K562 (cell line): ENCODE data around the gene C9orf50. TPM values are rescaled to one million over a fixed set of nuclear protein-coding genes. Genes with fewer than 3 reads are reported as not detected.
A peak's percentile ranks its signal among the peaks of the same experiment; 100 is the strongest.

ENCODE experiments used
- CREB3L1 ChIP-seq: fragments of 450-650 bp; IDR thresholded peaks from 2 replicates; pipeline ENCODE4 v1.6.1; 2014; ENCODE audit warnings: low read depth, mild to moderate bottlenecking, moderate library complexity, borderline replicate concordance
- FOXP4 ChIP-seq: sonication (generic); formaldehyde crosslinking; IDR thresholded peaks from 2 replicates; pipeline ENCODE4 v1.8.0; 2022; ENCODE audit warnings: mild to moderate bottlenecking, missing genetic modification reagents, borderline replicate concordance
- MLX ChIP-seq, 2 experiments: fragments of 450-650 bp in 1 of 2; sonication (generic) in 1 of 2; formaldehyde crosslinking; conservative IDR thresholded peaks; 2 replicates each; pipeline versions ENCODE4 v1.4.0 to v1.8.1; 2020 to 2022; ENCODE audit warnings: mild to moderate bottlenecking in 1 of 2, missing genetic modification reagents in 1 of 2
- RBFOX2 ChIP-seq: fragments of 200-400 bp; formaldehyde crosslinking; IDR thresholded peaks from 2 replicates; pipeline ENCODE4 v1.6.1; 2017; ENCODE audit warnings: low read depth, mild to moderate bottlenecking, low read length, moderate library complexity
- REST ChIP-seq, 2 experiments: fragments of 450-650 bp; formaldehyde crosslinking in 1 of 2; IDR thresholded peaks; 2 replicates each; pipeline versions ENCODE4 v1.4.0 to v1.6.1; 2014 to 2020; ENCODE audit warnings: mild to moderate bottlenecking in 2 of 2, borderline replicate concordance in 1 of 2, low read depth in 1 of 2
- SUPT5H ChIP-seq: fragments of 450-650 bp; IDR thresholded peaks from 2 replicates; pipeline ENCODE4 v1.6.1; 2016
- UBTF ChIP-seq, 2 experiments: IDR thresholded peaks; 2 replicates each; pipeline ENCODE4 v1.6.1; 2012; ENCODE audit warnings: improper control_type of control experiment in 2 of 2, low read depth in 2 of 2, low read length in 2 of 2, borderline replicate concordance in 1 of 2
- XRCC4 ChIP-seq: IDR thresholded peaks from one replicate; pipeline ENCODE4 v1.6.1; 2011; ENCODE audit not compliant: insufficient read depth, insufficient read length; ENCODE audit errors: extremely low read depth
- polyA plus RNA-seq, 8 experiments: library from polyadenylated mRNA; depleted of rRNA in 4 of 8; stranded (reverse) in 5 of 8; unstranded in 3 of 8; fragments of >200 nt; fragmentation: Nextera tagmentation in 2 of 8; fragmentation: Illumina TruSeq in 1 of 8; extraction: Ambion mirVana in 2 of 8; extraction: Trizol in 1 of 8; gene quantifications; 2 replicates each; pipeline versions ENCODE4 v1.2.1 to v1.2.3, GENCODE V29; 2011 to 2014; ENCODE audit warnings: inconsistent platforms in 1 of 8, missing spikeins in 1 of 8
- total RNA-seq, 7 experiments: library from RNA; depleted of rRNA in 6 of 7; stranded (reverse); fragments of >200 nt in 6 of 7; fragmentation: Illumina TruSeq in 2 of 7; extraction: Trizol in 2 of 7; gene quantifications; 2 replicates each; pipeline versions ENCODE4 v1.2.1 to v1.2.3, GENCODE V29; 2011 to 2021; ENCODE audit warnings: low replicate concordance in 1 of 7

C9orf50 gene
- total and polyA plus RNA-seq, 9 of the 15 experiments (the other 6 are each of a cell fraction or from before 2014, with no cell fraction given): not detected

GRCh38 chr9:129626079-129626624 lies 5.3 kb upstream of the C9orf50 start, which contains the start of gene NTMT1 (continued):
- no peak for TF ChIP-seq UBTF (IDR thresholded peaks at IDR 0.05; ENCODE audit: borderline replicate concordance in 1 of 2, low read depth in 2 of 2, low read length in 2 of 2)
- TF ChIP-seq CREB3L1: peak; percentile 53; the same call in 1 of the 2 replicates
- TF ChIP-seq RBFOX2: peak; percentile 98
- TF ChIP-seq REST (IDR thresholded peaks at IDR 0.05; ENCODE audit: borderline replicate concordance): peak; percentile 73
- peak; percentile 68; the same call in 1 of the 2 replicates for TF ChIP-seq REST (CRISPR knock-in tag; IDR thresholded peaks at IDR 0.05; ENCODE audit: low read depth)
- TF ChIP-seq SUPT5H: peak; percentile 96
- TF ChIP-seq FOXP4 (CRISPR knock-in tag): no peak
- TF ChIP-seq MLX (CRISPR knock-in tag; conservative IDR thresholded peaks at IDR 0.05): no peak
- TF ChIP-seq XRCC4: no peak
